ENCODE measurements around the gene USP3. TPM values are rescaled to one million over a fixed set of nuclear protein-coding genes. Genes with fewer than 3 reads are reported as not detected.

The USP3 gene
- total RNA-seq, 1 donor from 2014 or later: 64.2 TPM

GRCh38 chr15:63596676-63597037 is 92.3 kb downstream of the USP3 start:
- peaks cover 32% of the 10 kb centered on the region for H3K4me1 Mint-ChIP-seq
- H4K20me1 ChIP-seq (ENCODE audit: low read depth): no peaks in the 10 kb centered on the region
- H3K27ac Mint-ChIP-seq: no peak overlapping the region

GRCh38 chr15:63597038-63597790 is 92.8 kb downstream of the USP3 start, which contains the start of gene FBXL22:
Gene FBXL22 (plus strand): TSS chr15:63597387. CDS start chr15:63597393, 6 bp downstream.
- no peaks in the 10 kb centered on the region for H3K9me3 ChIP-seq (ENCODE audit: low read depth)
- no peak for DNase-seq (ENCODE audit: low spot score)
- Mint-ChIP-seq H3K36me3 (peaks cover 13% of the 10 kb centered on the region), H3K4me1 (peaks cover 37% of the 10 kb centered on the region), H3K9me3 (no peaks in the 10 kb centered on the region), H3K27me3 (ENCODE audit: insufficient read depth, low read depth) (peaks cover 18% of the 10 kb centered on the region), H3K4me3 (no peak within 1 kb of the TSS), H3K27ac (no peak within 1 kb of the TSS)
- H4K20me1 ChIP-seq (ENCODE audit: low read depth): no peaks in the 10 kb centered on the region
- H3F3A ChIP-seq (ENCODE audit: low read depth): peaks cover 31% of the 10 kb centered on the region
- no peak within 1 kb of the TSS for H3K4me3 ChIP-seq
- H3K4me1 ChIP-seq: peaks cover 19% of the 10 kb centered on the region
- H3K27me3 ChIP-seq: peaks cover 12% of the 10 kb centered on the region
- H3K36me3 ChIP-seq: no peaks in the 10 kb centered on the region
- no peak within 1 kb of the TSS for H3K27ac ChIP-seq
- no peak within 1 kb of the TSS for H3K9ac ChIP-seq
- no peak within 1 kb of the TSS for H2AFZ ChIP-seq (replicated peaks)
- TF ChIP-seq EZH2 (IDR thresholded peaks at IDR 0.05) (no peak), EZH2phosphoT487 (IDR thresholded peaks at IDR 0.05) (no peak), CTCF (IDR thresholded peaks at IDR 0.05) (no peak)
- H3K79me2 ChIP-seq (ENCODE audit: low read depth): no peaks in the 10 kb centered on the region
- H3K4me2 ChIP-seq: no peak within 1 kb of the TSS

More at GRCh38 chr15:63596676-63597037, 92.3 kb downstream of the USP3 start:
- H3K9ac ChIP-seq: no peak overlapping the region
- no peak for TF ChIP-seq EZH2 (IDR thresholded peaks at IDR 0.05)
- no peak for TF ChIP-seq EZH2phosphoT487 (IDR thresholded peaks at IDR 0.05)
- TF ChIP-seq CTCF (IDR thresholded peaks at IDR 0.05): no peak
- no peaks in the 10 kb centered on the region for H3K9me3 ChIP-seq (ENCODE audit: low read depth)
- H3K4me1 ChIP-seq: peaks cover 14% of the 10 kb centered on the region
- Mint-ChIP-seq H3K36me3 (peaks cover 14% of the 10 kb centered on the region), H3K4me3 (no peak overlapping the region), H3K9me3 (no peaks in the 10 kb centered on the region), H3K27me3 (ENCODE audit: insufficient read depth, low read depth) (peaks cover 18% of the 10 kb centered on the region)
- no peak overlapping the region for H3K27ac ChIP-seq
- no peak for DNase-seq (ENCODE audit: low spot score)
- no peak overlapping the region for H2AFZ ChIP-seq (replicated peaks)
- peaks cover 31% of the 10 kb centered on the region for H3F3A ChIP-seq (ENCODE audit: low read depth)
- H3K36me3 ChIP-seq: no peaks in the 10 kb centered on the region
- no peaks in the 10 kb centered on the region for H3K79me2 ChIP-seq (ENCODE audit: low read depth)
- no peak overlapping the region for H3K4me3 ChIP-seq
- H3K27me3 ChIP-seq: peaks cover 6% of the 10 kb centered on the region
- no peak overlapping the region for H3K4me2 ChIP-seq

- no peak overlapping the region for H3K4me2 ChIP-seq
- no peaks in the 10 kb centered on the region for H3K9me3 ChIP-seq (ENCODE audit: low read depth)
- no peak overlapping the region for H3K4me3 ChIP-seq
- Mint-ChIP-seq H3K4me1 (peaks cover 39% of the 10 kb centered on the region), H3K4me3 (no peak overlapping the region), H3K27me3 (ENCODE audit: insufficient read depth, low read depth) (peaks cover 22% of the 10 kb centered on the region), H3K36me3 (peaks cover 11% of the 10 kb centered on the region), H3K9me3 (no peaks in the 10 kb centered on the region), H3K27ac (no peak overlapping the region)
- H4K20me1 ChIP-seq (ENCODE audit: low read depth): no peaks in the 10 kb centered on the region
- peaks cover 18% of the 10 kb centered on the region for H3K27me3 ChIP-seq
- H3K36me3 ChIP-seq: no peaks in the 10 kb centered on the region
- H3K4me1 ChIP-seq: peaks cover 21% of the 10 kb centered on the region
- no peak overlapping the region for H3K9ac ChIP-seq
- H3F3A ChIP-seq (ENCODE audit: low read depth): peaks cover 31% of the 10 kb centered on the region
- DNase-seq (ENCODE audit: low spot score): no peak
- TF ChIP-seq EZH2 (IDR thresholded peaks at IDR 0.05) (no peak), CTCF (IDR thresholded peaks at IDR 0.05) (no peak), EZH2phosphoT487 (IDR thresholded peaks at IDR 0.05) (no peak)
- H3K27ac ChIP-seq: no peak overlapping the region
- H3K79me2 ChIP-seq (ENCODE audit: low read depth): no peaks in the 10 kb centered on the region
- no peak overlapping the region for H2AFZ ChIP-seq (replicated peaks)
These were observed 93.4 kb downstream of the USP3 start for GRCh38 chr15:63597821-63598220.
